Astrocyte (in vitro differentiated cells and primary cell): Measurements from ENCODE around the gene IARS1.

Experiments used
- CTCF ChIP-seq: IDR thresholded peaks from 2 replicates; pipeline ENCODE4 v1.5.1; 2011; ENCODE audit warnings: low read depth, mild to moderate bottlenecking, inconsistent platforms, low read length, moderate library complexity; ENCODE audit not compliant: insufficient read depth
- EZH2 ChIP-seq: IDR thresholded peaks from 2 replicates; pipeline ENCODE4 v1.6.1; 2012; ENCODE audit warnings: mild to moderate bottlenecking, low read length, inconsistent platforms; ENCODE audit not compliant: insufficient read depth

- TF ChIP-seq CTCF (no peak), EZH2 (no peak)
These were observed 18.0 kb downstream of the IARS1 start for GRCh38 chr9:92275541-92275940.
